Activated naive CD8-positive, alpha-beta T cell treated with anti-CD3 and anti-CD28 coated beads, Interleukin-2, amount 10 ng/mL, durations not matched to agents 7 days and 5 days (primary cell): ENCODE data around the gene PRDX2. TPM values are rescaled to one million over a fixed set of nuclear protein-coding genes. Genes with fewer than 3 reads are reported as not detected.
"Not testable (repeated sequence)": the region's sequence is repeated elsewhere in the genome, so short reads cannot be mapped to it uniquely, and the experiment has no call there.

Source experiments
- ATAC-seq: fragments of 150-1000 bp; cut with Tn5 transposase; one replicate; pipeline ENCODE4 v1.10.0; 2021; ENCODE audit warnings: low read depth, moderate library complexity
- POLR2A ChIA-PET: fragments of 350-600 bp; sonication (Branson Sonifier 250); formaldehyde crosslinking; loops from one replicate; lab custom pipeline; 2021; ENCODE audit warnings: antibody characterized with exemption; lab: Charles Lee
- DNase-seq: peaks from one replicate; pipeline ENCODE4 v3.0.0; 2021
- H3K27ac Mint-ChIP-seq: one replicate; pipeline ENCODE4 v1.8.0; 2022; ENCODE audit warnings: mild to moderate bottlenecking, mixed read lengths
- H3K27me3 Mint-ChIP-seq: one replicate; pipeline ENCODE4 v1.8.0; 2022; ENCODE audit warnings: mild to moderate bottlenecking, moderate library complexity, mixed read lengths
- H3K36me3 Mint-ChIP-seq: one replicate; pipeline ENCODE4 v1.8.0; 2021; ENCODE audit warnings: mild to moderate bottlenecking, mixed read lengths
- H3K4me1 Mint-ChIP-seq: one replicate; pipeline ENCODE4 v1.8.0; 2021; ENCODE audit warnings: mixed read lengths
- H3K4me3 Mint-ChIP-seq: one replicate; pipeline ENCODE4 v1.8.0; 2022; ENCODE audit warnings: mild to moderate bottlenecking, moderate library complexity, mixed read lengths
- H3K9me3 Mint-ChIP-seq: one replicate; pipeline ENCODE4 v1.8.0; 2021; ENCODE audit warnings: mixed read lengths
- total RNA-seq, 2 experiments: library from RNA; stranded (reverse); gene quantifications; one replicate each; pipeline ENCODE4 v1.2.3, GENCODE V29; 2021

PRDX2 gene
- 100 to 1,000 TPM; 170 to 181 TPM for total RNA-seq

- ATAC-seq (peak; percentile 62), DNase-seq (peak; percentile 87)
- Mint-ChIP-seq H3K27ac (peak within 1 kb of the TSS; percentile 81), H3K36me3 (peaks cover 5% of the 10 kb centered on the region), H3K27me3 (no peaks in the 10 kb centered on the region), H3K4me3 (peak within 1 kb of the TSS; percentile 90), H3K4me1 (peaks cover 21% of the 10 kb centered on the region), H3K9me3 (no peaks in the 10 kb centered on the region)
- POLR2A ChIA-PET = interaction anchor here (0.6 to 2.9 kb wide), 6 partner anchors 10 to 104 kb away, joined by 3 to 25 read pairs (median 4); partner anchors contain the start of gene JUNB
Observed at GRCh38 chr19:12801466-12802266, at the start of gene PRDX2, which contains the start of gene THSD8. Gene PRDX2 (minus strand): TSS chr19:12801800. CDS start chr19:12801261, 539 bp downstream. Gene THSD8 (plus strand): TSS chr19:12802069. CDS start chr19:12802072, 3 bp downstream.

- DNase-seq = peak; percentile 95
- peak; percentile 94 for ATAC-seq
- no peak overlapping the region for H3K27ac Mint-ChIP-seq
- H3K27me3 Mint-ChIP-seq = peaks cover 27% of the 10 kb centered on the region
- POLR2A ChIA-PET = interaction anchor here (0.5 to 2.1 kb wide), 4 partner anchors 54 to 103 kb away, joined by 3 to 5 read pairs (median 4); partner anchors contain the start of gene JUNB
- peak overlapping the region; percentile 61 for H3K4me3 Mint-ChIP-seq
- no peaks in the 10 kb centered on the region for H3K9me3 Mint-ChIP-seq
- H3K4me1 Mint-ChIP-seq = peaks cover 2% of the 10 kb centered on the region
- H3K36me3 Mint-ChIP-seq = no peaks in the 10 kb centered on the region
Observed at GRCh38 chr19:12847159-12848139, 45.8 kb upstream of the PRDX2 start.

DNA sequence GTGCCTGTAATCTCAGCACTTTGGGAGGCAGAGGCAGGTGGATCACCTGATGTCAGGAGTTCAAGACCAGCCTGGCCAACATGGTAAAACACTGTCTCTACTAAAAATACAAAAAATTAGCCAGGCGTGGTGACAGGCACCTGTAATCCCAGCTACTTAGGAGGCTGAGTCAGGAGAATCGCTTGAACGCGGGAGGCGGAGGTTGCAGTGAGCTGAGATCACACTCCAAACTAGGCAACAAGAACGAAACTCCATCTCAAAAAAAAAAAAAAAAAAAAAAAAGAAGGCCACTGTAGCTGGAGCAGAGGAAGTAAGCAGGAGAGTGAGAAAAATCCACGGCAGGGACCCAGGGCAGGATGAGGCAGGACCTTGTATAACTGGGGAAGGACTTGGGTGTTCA is 45.0 kb upstream of the PRDX2 start:
- H3K9me3 Mint-ChIP-seq, H3K36me3 Mint-ChIP-seq, H3K4me1 Mint-ChIP-seq, ATAC-seq, DNase-seq, H3K27ac Mint-ChIP-seq: not testable (repeated sequence)
- H3K27me3 Mint-ChIP-seq = peaks cover 31% of the 10 kb centered on the region
- H3K4me3 Mint-ChIP-seq = peak overlapping the region; percentile 19
- POLR2A ChIA-PET = interaction anchor here (1.2 to 2.1 kb wide), 2 partner anchors 53 to 55 kb away, joined by 4 to 5 read pairs; partner anchors contain the start of gene JUNB

GRCh38 chr19:12843999-12844732 is 42.6 kb upstream of the PRDX2 start:
- peaks cover 48% of the 10 kb centered on the region for H3K27me3 Mint-ChIP-seq
- no peak overlapping the region for H3K4me3 Mint-ChIP-seq
- peaks cover 16% of the 10 kb centered on the region for H3K4me1 Mint-ChIP-seq
- POLR2A ChIA-PET = no interaction called here
- DNase-seq = no peak
- no peak overlapping the region for H3K27ac Mint-ChIP-seq
- no peaks in the 10 kb centered on the region for H3K9me3 Mint-ChIP-seq
- no peaks in the 10 kb centered on the region for H3K36me3 Mint-ChIP-seq
- no peak for ATAC-seq

DNA sequence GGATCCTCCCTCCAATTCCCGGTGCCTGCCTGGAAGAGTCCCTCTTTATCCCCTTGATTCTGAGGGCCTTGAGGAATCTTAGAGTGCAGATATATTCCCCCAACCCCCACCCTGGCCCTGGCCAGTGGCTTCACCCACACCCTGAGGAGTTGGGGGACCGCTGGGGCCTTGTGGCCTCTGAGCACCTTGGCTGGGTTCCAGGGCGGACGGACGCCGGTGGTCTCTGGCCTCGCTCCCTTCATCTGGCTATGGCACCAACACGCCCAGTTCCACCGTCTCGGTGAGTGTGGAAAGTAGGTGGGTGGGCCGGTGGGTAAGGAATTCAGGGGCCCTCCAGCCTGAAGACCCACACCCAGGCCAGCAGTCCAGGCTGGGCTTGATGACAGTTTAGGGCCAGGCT is 41.7 kb upstream of the PRDX2 start:
- POLR2A ChIA-PET = no interaction called here
- Mint-ChIP-seq H3K4me1 (peaks cover 18% of the 10 kb centered on the region), H3K4me3 (no peak overlapping the region), H3K27ac (no peak overlapping the region), H3K27me3 (peaks cover 56% of the 10 kb centered on the region), H3K9me3 (no peaks in the 10 kb centered on the region), H3K36me3 (no peaks in the 10 kb centered on the region)
- DNase-seq (no peak), ATAC-seq (no peak)

DNA sequence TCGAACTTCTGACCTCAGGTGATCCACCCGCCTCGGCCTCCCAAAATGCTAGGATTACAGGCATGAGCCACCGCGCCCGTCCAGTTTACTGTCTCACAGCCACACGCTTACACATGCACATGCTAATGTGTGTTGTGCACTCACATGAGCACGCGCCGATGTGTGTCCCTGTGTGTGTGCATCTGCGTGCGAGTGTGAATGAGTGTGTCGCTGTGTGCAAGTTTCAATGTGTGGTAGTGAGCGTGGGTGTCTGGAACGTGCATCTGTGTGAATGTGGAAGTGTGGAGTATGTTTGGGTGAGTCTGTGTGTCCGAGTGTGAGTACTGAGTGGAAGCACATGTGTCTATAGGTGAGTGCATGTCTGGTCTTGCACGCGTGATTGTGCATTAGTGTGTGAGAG is 40.9 kb upstream of the PRDX2 start:
- Mint-ChIP-seq H3K27me3 (peaks cover 62% of the 10 kb centered on the region), H3K4me1 (peaks cover 17% of the 10 kb centered on the region), H3K27ac (no peak overlapping the region), H3K9me3 (no peaks in the 10 kb centered on the region), H3K4me3 (no peak overlapping the region), H3K36me3 (no peaks in the 10 kb centered on the region)
- DNase-seq = no peak
- no peak for ATAC-seq
- POLR2A ChIA-PET = interaction anchor here (0.6 kb wide), 1 partner anchor 1977 kb away, joined by 4 read pairs; no protein-coding TSS in a partner anchor

GRCh38 chr19:12841094-12841493 is 39.5 kb upstream of the PRDX2 start:
- peaks cover 67% of the 10 kb centered on the region for H3K27me3 Mint-ChIP-seq
- H3K36me3 Mint-ChIP-seq = no peaks in the 10 kb centered on the region
- peak overlapping the region; percentile 64 for H3K4me3 Mint-ChIP-seq
- no peak for ATAC-seq
- POLR2A ChIA-PET = no interaction called here
- H3K9me3 Mint-ChIP-seq = no peaks in the 10 kb centered on the region
- peaks cover 17% of the 10 kb centered on the region for H3K4me1 Mint-ChIP-seq
- peak; percentile 49 for DNase-seq
- H3K27ac Mint-ChIP-seq = no peak overlapping the region

DNA sequence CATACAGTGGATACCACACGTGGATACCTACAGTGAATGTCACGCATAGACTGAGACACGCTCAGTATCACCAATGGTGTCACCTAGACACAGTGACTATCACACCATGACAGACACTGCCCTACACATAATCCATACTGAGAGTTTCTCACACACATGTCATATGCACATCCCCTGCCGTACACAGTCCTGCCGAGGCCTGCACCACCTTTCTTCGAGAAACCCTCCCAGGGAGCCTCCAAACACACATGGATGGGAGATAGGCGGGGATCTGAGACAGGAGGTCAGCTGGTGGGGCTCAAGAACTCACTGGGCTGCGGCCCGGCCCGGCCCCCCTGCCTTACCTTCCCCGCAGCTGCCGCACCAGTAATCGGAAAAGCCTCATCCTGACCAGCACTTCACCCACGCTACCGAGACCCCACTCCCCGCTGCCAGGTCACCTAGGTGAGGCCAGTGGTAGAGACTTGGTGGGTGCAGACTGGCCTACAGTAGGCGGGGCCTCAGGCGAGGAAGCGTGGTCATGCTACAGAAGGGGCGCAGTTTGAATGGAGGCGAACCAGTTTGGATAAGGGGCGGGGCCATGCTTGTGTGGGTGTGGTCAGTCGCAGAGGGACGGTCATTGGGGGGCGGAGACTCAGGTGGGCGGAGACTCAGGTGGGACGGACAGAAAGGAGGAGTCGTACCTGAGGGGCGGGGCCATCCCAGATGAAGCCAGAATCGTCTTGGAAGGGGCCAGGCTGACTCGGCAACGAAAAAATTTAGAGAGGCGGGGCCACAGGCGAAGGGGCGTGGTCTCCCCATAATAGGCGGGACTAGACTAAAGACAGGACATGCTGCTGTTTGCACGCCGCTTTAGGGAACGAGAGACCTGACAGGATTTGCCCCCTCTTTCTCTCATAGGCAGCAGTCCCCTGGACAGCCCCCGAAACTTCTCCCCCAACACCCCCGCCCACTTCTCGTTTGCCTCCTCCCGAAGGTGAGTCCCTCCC is 38.8 kb upstream of the PRDX2 start:
- H3K27me3 Mint-ChIP-seq = peaks cover 74% of the 10 kb centered on the region
- H3K4me1 Mint-ChIP-seq = peaks cover 17% of the 10 kb centered on the region
- H3K9me3 Mint-ChIP-seq = no peaks in the 10 kb centered on the region
- no peak overlapping the region for H3K27ac Mint-ChIP-seq
- no peaks in the 10 kb centered on the region for H3K36me3 Mint-ChIP-seq
- peak overlapping the region; percentile 64 for H3K4me3 Mint-ChIP-seq
- POLR2A ChIA-PET = no interaction called here
- ATAC-seq (peak; percentile 11), DNase-seq (peak; percentile 66)

- Mint-ChIP-seq H3K4me3 (peak overlapping the region; percentile 74), H3K27ac (peak overlapping the region; percentile 43), H3K4me1 (peaks cover 19% of the 10 kb centered on the region), H3K27me3 (peaks cover 76% of the 10 kb centered on the region), H3K36me3 (no peaks in the 10 kb centered on the region), H3K9me3 (no peaks in the 10 kb centered on the region)
- no peak for DNase-seq
- POLR2A ChIA-PET = no interaction called here
- ATAC-seq = no peak
Observed at GRCh38 chr19:12838886-12839756, 37.5 kb upstream of the PRDX2 start.

- POLR2A ChIA-PET = no interaction called here
- Mint-ChIP-seq H3K4me3 (peak within 1 kb of the TSS; percentile 74), H3K9me3 (no peaks in the 10 kb centered on the region), H3K27me3 (peaks cover 78% of the 10 kb centered on the region), H3K27ac (peak within 1 kb of the TSS; percentile 43), H3K36me3 (no peaks in the 10 kb centered on the region), H3K4me1 (peaks cover 20% of the 10 kb centered on the region)
- DNase-seq (peak; percentile 82), ATAC-seq (peak; percentile 73)
Observed at GRCh38 chr19:12838182-12838885, 36.7 kb upstream of the PRDX2 start, which contains the start of gene MAST1. Gene MAST1 (plus strand): TSS chr19:12838515. CDS start chr19:12838573, 58 bp downstream.
